ENCODE data around the gene FAM118A.
"Not testable (repeated sequence)": the region's sequence is repeated elsewhere in the genome, so short reads cannot be mapped to it uniquely, and the experiment has no call there.

DNA sequence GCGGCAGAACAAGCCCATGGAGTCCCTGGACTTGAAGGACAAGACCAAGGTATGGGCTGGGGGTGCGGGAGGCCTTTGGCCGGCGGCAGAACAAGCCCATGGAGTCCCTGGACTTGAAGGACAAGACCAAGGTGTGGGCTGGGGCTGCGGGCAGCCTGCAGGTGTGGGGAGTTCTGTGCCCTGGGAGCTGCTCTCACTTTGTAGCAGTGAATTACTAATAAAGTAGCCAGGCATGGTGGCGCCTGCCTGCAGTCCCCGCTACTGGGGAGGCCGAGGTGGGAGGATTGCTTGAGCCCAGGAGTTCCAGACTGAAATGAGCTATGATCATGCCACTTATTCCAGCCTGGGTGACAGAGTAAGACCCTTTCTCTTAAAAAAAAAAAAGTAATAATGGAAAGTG is 18.5 kb downstream of the FAM118A start:
- TF ChIP-seq, protein P1, sequence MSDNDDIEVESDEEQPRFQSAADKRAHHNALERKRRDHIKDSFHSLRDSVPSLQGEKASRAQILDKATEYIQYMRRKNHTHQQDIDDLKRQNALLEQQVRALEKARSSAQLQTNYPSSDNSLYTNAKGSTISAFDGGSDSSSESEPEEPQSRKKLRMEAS (CRISPR knock-in tag; IDR thresholded peaks at IDR 0.05), result not testable (repeated sequence)
- TF ChIP-seq, protein P2, sequence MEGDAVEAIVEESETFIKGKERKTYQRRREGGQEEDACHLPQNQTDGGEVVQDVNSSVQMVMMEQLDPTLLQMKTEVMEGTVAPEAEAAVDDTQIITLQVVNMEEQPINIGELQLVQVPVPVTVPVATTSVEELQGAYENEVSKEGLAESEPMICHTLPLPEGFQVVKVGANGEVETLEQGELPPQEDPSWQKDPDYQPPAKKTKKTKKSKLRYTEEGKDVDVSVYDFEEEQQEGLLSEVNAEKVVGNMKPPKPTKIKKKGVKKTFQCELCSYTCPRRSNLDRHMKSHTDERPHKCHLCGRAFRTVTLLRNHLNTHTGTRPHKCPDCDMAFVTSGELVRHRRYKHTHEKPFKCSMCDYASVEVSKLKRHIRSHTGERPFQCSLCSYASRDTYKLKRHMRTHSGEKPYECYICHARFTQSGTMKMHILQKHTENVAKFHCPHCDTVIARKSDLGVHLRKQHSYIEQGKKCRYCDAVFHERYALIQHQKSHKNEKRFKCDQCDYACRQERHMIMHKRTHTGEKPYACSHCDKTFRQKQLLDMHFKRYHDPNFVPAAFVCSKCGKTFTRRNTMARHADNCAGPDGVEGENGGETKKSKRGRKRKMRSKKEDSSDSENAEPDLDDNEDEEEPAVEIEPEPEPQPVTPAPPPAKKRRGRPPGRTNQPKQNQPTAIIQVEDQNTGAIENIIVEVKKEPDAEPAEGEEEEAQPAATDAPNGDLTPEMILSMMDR (IDR thresholded peaks at IDR 0.05), result not testable (repeated sequence)
- TF ChIP-seq, protein P3, sequence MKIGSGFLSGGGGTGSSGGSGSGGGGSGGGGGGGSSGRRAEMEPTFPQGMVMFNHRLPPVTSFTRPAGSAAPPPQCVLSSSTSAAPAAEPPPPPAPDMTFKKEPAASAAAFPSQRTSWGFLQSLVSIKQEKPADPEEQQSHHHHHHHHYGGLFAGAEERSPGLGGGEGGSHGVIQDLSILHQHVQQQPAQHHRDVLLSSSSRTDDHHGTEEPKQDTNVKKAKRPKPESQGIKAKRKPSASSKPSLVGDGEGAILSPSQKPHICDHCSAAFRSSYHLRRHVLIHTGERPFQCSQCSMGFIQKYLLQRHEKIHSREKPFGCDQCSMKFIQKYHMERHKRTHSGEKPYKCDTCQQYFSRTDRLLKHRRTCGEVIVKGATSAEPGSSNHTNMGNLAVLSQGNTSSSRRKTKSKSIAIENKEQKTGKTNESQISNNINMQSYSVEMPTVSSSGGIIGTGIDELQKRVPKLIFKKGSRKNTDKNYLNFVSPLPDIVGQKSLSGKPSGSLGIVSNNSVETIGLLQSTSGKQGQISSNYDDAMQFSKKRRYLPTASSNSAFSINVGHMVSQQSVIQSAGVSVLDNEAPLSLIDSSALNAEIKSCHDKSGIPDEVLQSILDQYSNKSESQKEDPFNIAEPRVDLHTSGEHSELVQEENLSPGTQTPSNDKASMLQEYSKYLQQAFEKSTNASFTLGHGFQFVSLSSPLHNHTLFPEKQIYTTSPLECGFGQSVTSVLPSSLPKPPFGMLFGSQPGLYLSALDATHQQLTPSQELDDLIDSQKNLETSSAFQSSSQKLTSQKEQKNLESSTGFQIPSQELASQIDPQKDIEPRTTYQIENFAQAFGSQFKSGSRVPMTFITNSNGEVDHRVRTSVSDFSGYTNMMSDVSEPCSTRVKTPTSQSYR (CRISPR knock-in tag; IDR thresholded peaks at IDR 0.05), result not testable (repeated sequence)
- not testable (repeated sequence) for TF ChIP-seq ELF4 (CRISPR knock-in tag; IDR thresholded peaks at IDR 0.05; ENCODE audit: low read depth); JUN (CRISPR knock-in tag; IDR thresholded peaks at IDR 0.05); ZNF138 (CRISPR knock-in tag; conservative IDR thresholded peaks at IDR 0.05); TEAD4 (CRISPR knock-in tag; IDR thresholded peaks at IDR 0.05)

Measured in WTC11 (cell line).